Epithelial cell of prostate (primary cell): ENCODE results near the gene ROR2.

Source experiments
- DNase-seq: peaks from one replicate; pipeline ENCODE4 v3.0.0-alpha.2; 2011; ENCODE audit warnings: low read depth, low spot score
- H3K27ac ChIP-seq: fragments of 450-650 bp; 2 replicates; pipeline ENCODE4 v1.5.1; 2017; ENCODE audit warnings: mild to moderate bottlenecking

The ROR2 gene

DNA sequence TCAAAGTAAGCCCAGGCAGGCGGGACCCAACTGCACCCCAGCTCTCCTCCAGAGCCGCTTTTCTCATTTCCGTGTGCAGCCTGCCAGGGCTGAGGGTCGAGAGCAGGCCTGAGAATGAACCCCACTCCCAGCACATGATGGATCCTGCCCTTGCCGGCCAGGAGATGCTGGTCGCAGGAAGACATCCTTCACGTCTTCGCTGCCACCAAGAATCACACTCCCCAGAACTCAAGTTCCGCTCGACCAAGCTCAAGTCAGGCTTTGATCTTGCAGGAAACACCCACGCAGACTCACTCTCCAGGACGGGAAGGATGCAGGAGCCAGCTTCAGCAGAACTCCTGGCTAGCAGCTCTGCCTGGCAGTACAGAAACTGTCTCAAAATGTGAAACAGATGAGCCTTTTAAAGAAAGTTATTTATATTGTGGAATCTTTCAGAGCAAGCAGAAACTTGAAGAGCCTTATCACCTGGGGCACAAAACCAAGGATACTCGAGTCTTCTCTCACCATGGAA is 102.4 kb downstream of the ROR2 start:
- no peak for DNase-seq
- H3K27ac ChIP-seq: no peak overlapping the region

DNA sequence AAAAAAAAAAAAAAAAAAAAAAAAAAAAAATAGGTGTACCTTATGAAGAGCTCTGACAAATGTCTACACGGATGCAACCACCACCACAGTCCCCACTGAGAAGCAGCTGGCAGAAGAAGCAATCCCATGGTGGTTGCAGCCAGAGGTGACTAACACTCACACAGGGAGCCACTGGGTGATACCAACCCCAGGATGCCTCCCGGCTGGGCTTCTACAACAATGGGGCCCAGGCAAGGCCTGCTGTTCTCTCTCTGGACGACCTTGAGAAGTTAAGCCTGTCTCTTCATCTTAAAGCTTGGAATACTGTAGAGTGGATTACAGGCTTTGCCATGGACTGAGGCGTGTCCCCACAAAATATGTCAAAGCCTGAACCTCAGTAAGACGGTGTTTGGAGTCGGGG is 104.1 kb downstream of the ROR2 start:
- DNase-seq: no peak
- no peak overlapping the region for H3K27ac ChIP-seq

DNA sequence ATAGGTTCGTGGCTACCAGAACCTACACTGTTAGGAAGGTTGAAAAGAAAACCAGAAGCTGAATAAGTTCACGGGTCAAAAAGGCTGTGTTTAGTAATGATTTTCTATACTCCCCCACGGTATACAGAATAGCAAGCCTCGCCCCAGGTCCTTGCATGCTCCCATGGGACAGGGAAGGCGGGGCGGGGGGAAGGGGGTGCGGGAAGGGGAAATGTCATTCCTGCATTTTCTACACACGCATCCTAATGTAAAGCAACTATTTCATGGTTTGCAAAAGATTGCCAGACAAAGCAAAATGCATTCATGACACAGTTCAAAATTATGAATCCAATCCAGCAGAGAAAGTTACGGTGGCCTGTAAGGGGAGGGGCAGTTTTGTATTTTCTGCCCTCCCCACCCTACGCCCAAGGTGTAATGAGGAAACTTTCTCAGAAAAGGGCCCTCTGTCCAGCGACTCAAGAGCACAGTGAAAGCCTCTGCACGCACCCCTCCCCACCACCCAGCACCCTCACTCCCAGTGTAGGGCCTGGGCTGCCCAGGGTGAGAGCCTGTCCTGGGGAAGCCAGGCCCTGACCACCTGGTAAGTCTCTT is 105.2 kb downstream of the ROR2 start:
- DNase-seq: no peak
- H3K27ac ChIP-seq: no peak overlapping the region

DNA sequence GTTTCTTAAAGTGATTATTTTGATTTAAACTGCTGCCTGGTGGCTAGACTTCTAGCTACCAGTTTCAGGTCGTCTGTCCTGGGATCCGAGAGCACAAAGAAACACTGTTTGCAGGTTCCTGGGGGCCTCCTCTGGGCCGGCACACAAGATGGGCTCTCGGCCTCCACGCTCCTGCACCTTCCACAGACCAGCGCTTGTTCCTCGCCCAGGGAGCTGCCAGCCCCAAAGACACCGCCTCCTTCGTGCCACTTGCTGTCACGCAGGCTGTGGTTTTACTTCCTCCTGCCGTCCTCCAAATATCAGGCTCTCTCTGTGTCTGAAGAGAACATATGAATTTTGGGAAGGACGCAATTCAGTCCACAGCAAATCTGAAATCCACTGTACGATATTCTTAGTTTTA is 105.8 kb downstream of the ROR2 start:
- H3K27ac ChIP-seq: no peak overlapping the region
- no peak for DNase-seq

DNA sequence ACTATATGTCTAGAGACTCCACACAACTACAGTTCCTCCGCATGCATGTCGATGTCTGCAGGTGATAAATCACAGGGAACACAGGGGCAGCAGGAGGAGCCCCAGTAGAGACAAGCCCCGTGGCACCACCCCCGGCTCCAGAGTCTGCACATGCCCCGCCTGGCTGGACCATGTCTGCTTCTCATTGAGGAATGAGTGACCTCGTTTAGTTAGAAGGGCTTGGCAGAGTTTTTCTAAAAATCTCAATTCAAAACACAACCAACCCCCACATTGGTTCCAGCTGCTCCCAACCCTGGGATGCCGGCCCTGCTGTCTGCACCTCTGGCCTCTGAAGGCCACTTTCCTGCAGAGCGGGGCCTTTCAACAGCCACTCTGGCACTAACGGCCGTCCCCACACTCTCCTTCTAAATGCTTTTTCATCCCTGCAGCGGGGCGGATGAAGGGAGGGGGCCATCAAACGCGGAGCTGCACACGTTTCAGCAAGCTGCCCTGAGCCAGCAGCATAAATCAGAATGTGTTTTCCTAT is 106.3 kb downstream of the ROR2 start:
- DNase-seq: no peak
- H3K27ac ChIP-seq: no peak overlapping the region

DNA sequence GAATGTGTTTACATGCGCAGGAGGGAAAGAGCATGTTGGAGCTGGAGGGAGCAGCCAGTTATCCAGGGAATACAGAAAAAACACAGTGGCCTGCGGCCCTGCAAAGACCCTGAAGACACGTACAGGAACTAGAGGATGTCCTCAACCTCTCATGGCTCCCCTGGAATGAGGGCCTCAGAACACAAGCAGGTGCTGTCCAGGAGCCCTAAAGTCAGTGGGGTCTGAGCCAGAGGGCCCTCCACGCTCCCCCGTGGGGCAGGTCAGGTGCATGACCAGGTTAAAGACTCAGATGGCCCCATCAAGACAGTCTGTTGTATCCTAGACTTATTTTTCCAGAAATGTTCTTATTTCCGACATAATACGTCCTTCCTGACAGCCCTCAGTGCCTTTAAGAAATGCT is 106.9 kb downstream of the ROR2 start:
- no peak for DNase-seq

DNA sequence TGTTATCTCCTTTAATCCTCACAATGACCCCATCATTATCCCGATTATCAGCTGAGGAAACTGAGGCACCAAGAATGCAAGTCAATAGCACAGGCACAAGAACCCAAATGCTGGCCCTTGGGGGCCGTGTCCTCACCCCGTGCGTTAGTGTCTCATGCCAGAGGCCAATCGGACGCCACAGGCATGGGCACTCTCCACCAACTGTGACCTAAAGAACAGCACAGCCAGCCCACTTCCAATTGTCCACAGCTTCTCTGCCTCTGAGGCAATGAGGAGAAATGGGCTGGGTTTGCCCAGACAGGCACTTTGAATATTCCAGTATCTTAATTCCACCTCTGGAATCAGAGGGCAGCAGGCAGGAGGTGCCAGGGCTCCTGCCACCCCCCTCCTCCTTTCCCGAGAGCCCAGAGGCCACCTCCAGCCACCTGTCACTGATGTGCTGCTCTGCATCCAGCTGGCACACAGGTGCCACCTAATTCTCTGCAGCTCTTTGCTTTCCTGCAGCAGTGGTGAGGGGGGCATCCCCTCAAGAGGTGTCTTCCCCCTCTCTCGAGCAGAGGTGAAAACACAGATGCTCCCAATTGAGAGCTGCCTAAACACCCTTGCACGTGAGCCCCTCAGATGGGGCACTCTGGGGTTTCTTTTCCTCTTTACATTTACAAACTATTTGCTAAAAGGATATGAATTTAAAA is 107.5 kb downstream of the ROR2 start:
- H3K27ac ChIP-seq: no peak overlapping the region

More for the DNA sequence above, 106.9 kb downstream of the ROR2 start:
- no peak overlapping the region for H3K27ac ChIP-seq

DNA sequence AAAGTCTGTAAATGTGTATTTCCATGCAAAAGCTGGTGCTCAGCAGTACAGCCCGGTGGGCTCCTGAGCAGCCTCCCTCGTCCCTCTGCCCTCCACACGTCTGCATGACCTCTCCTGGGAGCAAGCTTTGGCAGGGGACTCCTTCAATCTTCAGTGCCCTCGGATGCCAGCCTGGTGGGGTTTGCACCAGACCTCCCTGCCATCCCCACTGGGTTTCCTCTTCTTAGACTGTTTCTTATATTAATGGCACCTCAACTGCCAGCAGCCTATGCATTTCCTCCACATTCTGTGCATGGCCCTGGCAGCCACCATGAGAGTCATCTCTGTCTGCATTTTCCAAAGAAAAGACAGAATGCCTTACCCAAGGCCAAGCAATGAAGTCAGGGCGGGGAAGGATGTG is 108.4 kb downstream of the ROR2 start:
- no peak for DNase-seq
- H3K27ac ChIP-seq: no peak overlapping the region

More for the DNA sequence above, 107.5 kb downstream of the ROR2 start:
- no peak for DNase-seq

DNA sequence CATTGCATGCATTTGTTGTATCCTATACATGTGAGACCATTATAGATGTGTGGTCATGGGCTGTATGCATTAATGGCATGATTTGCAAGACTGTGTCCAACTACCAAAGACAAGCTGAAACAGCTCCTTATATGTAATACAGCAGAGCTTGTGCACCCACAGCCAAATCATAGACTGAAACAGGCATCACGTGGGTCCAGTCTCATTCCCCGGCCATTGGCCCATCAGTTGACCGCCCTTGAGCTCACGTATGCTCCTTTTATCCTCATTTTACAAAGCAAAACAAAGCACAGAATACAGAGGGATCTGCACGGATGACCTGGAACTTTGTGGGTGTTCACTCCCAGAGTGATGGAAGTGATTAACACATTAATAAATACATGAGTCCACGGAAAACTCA is 109.1 kb downstream of the ROR2 start:
- DNase-seq: no peak
- no peak overlapping the region for H3K27ac ChIP-seq

DNA sequence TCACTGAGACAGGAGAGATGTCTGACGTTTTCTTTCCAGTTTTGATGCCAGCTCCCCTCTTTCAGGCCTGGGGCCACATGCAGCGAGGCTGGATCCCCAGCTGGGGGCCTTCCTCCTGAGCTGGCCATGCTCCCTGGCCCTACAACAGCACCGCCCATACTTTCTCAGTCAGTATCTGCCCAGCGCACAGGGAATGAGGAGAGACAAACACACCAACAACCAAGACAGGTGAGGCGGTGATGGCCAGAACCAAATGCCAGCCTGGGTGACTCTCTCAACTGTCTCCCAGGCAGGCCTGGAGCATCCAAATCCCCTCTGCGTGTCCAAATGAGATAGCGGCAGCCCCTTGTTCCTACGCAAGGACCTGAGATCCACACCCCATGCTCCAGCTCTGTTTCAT is 109.6 kb downstream of the ROR2 start:
- DNase-seq: no peak
- no peak overlapping the region for H3K27ac ChIP-seq

DNA sequence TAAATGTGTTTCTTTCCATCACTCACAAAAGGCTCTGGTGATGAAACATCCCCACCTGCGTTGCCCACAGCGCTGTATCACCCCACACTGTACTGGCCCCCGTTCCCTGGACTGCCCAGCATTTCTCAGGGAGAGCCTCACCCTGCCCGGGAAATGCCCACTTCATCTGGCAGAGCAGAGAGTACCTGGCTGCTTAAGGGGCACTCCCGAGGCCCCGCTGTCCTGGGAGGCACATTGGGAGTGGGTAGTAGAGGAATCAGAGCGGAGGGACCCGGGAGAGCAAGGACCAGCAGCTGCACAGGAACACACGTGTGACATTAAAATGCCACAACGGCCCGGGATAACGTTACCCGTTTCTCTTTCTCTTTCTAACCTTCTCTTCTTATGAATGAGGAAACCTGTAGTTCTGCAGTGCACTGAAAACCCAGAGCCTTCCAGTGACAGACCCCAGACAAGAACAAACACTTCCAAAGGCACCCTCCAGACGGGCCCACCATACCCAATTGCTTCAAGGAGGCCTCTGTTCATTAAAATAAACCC is 110.0 kb downstream of the ROR2 start:
- H3K27ac ChIP-seq: no peak overlapping the region

DNA sequence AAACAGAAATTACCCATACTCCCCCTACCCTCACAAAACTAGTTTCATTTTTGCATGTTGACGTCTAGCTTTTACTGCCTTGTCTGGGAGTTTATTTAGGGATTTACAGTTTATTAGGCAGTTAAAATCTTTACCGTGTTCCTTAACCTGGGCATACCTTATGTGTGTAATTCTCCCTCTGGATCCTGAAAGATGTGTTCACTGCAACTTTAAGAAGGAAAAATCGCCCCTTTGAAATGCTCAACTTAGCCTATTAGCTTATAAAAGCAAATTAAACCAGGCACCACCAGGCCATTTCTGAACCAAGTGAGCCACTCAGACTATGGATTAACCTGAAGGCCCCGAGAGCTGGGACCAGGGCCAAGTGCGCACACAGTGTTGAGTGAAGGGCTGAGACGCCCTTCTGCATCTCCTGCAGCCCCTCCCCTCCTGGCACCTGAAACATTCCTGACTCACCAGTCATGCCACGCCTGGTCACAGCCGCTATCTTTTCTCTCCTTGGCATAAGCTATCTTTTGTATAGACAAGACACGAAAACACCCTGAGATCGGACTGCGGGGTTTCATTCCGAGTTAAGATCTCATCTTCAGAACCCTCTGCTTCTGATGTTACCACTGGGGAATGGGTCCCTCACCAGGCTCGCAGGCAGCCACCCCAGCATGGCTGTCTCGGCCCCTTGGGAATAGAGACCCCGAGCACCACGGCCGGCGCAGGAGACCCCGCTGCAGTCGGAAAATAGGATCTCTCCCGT is 111.9 kb downstream of the ROR2 start:
- DNase-seq: peak; percentile 46
- no peak overlapping the region for H3K27ac ChIP-seq

More for the DNA sequence above, 110.0 kb downstream of the ROR2 start:
- DNase-seq: no peak

DNA sequence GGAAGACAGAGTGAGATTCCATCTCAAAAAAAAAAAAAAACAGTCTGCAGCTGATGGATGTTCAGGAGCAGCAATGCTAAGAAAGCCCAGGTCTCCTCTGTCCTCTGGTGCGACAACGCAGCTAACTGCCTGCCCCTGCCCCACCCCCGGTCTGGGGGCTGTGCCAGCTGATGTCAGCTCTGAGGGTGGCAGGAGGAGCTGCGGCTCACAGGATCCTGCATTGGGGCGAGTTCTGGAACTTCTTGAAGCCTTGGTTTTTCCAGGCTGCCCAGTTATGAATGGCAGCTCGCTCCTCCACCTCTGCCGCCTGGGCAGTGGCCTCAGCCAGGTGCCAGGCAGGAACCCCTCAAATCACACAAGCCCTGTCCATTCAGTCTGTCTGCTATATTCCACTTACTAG is 113.5 kb downstream of the ROR2 start:
- H3K27ac ChIP-seq: no peak overlapping the region
- no peak for DNase-seq

DNA sequence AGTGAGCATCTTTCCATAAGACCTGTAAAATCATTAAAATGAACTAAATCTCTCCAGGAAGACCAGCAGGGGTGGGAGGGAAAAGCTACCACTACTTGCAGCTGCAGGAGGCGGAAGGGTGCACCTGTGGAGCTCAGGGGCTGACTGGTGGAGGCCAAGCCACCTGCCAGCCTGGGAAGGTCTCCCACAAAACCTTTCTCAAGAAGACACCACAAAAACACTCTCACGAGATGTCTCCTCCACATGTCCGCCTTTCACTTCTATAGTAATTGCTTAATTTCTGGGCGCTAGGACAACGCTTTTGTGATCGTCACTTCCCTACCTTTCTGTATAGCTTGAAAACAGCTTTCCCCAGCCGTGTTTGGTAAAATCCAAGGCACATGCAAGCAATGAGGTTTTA is 114.4 kb downstream of the ROR2 start:
- DNase-seq: no peak
- no peak overlapping the region for H3K27ac ChIP-seq

DNA sequence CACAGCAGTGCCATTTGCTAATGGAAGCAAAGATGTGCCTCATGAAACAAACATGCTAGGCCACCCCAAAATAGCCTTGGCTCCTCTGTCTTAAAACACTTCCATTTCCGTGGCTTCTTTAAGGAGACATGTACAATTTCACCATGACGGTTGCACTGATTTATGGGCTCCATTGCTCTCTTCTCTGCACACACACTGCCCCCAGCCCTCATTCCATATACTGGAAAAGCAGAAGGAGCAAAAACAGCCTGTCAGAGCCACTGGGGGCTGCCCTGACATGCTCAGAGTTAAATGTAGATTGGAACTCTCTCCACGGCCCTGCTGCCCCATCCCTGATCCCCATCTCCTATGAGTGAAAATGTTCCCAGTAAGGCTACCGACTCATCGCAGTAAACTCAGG is 114.8 kb downstream of the ROR2 start:
- no peak overlapping the region for H3K27ac ChIP-seq
- no peak for DNase-seq

DNA sequence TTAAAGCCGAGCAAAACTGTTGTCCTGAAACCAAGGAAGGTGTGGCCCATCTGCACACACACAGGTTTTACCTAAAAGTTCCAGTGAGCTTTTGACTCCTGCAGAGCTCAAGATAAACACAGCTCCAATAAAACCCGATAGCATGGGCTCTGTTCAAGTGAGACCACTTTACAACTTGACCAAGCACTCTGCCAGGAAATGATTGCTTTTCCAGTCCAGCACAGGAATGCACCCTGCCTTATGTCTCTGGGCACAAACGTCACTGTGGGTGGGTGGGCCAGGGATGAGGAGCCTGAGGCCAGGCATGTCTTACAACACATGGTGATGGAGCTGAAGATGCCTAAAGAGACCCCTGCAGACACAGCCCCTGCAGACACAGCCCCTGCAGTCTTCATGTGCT is 115.3 kb downstream of the ROR2 start:
- H3K27ac ChIP-seq: no peak overlapping the region
- no peak for DNase-seq

DNA sequence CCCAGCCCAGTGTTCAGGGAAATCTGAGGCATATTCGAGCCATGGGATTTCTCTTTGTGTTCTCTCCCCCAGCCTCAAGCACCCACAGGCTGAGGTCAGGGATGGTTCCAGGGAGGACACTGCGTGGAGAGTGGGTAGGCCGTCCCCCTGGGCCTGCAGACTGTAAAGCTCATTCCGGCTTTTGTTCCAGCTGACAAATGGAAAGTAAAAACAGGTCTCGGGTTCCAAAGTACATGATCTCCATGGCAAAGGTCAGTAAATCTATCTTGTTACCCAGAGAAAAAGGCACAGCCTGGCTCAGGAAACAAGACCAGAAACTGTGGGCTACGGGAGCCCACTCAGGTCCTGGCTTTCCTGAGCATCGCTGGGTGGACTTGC is 116.2 kb downstream of the ROR2 start:
- H3K27ac ChIP-seq: no peak overlapping the region
- DNase-seq: no peak

DNA sequence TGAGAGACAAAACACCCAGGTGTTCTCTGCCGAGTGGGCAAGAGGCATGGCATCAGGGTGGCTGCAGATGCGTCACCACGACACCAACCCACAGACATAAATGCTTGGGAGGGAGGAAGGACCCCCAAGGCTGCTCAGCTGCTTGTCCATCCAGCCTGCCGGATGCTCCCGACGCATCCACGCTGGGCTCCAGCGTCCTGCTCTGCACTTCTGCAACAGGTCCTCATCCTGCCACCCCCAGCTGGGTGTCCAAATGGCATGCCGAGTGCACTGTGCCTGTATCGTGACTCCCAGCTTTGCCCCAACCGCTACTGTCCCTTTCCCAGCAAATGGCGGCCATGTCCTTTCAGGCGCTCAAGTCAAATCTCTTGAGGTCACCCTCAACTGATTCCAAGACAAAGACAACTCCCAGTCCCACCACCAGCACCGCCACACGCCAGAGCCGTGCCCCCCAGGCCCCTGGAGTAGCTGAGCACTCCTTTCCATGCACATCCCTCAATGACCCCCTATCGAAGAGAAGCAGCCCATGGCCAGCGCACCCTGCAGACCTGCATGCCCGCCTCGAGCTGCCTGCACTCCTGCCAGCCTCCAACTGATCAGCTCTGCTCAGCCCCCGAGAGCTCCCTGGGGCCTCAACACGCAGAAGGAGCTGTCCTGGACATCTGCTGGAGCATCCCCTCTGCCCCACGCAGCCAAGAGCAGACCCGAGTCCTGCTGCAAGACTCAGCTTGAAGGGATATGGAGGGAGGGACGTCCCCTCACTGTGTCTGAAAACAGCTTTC is 116.7 kb downstream of the ROR2 start:
- no peak for DNase-seq
- no peak overlapping the region for H3K27ac ChIP-seq

DNA sequence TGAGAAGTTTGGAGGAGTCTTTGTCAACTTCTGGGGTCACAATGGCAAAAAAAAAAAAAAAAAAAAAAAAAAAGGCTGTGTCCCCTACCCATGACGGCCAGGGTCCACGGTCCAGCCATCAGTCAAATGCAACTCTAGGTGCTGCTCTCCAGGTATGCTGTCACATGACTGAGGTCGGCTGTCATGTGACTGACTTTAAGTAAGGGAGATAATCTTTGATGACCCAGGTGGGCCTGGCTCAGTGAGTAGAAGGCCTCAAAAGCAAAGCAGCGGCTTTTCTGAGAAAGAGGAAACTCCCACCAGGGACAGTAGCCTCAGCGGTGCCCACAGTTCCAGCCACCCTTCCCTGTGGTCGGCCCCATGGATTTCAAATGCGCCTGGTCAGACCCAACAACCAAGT is 117.7 kb downstream of the ROR2 start:
- DNase-seq: no peak
- no peak overlapping the region for H3K27ac ChIP-seq

DNA sequence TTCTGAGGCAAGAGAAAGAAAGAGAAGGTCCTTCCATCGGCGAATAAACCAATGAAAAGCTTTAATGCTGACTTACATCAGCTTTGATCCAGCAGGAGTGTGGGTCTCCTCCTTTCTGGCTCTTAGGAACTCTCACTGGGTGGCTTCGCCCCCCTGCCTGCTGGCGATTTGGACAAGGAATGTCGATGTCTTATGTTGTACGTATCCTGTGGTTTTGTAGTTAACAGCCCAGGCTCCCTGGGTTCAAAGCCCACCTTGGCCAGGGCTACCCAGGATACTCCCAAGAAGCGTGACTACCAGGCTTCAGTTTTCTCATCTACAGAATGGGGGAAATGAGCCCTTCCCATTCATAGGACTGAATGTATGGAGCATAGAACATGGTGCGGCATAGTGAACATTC is 124.2 kb downstream of the ROR2 start:
- DNase-seq: no peak
- H3K27ac ChIP-seq: no peak overlapping the region
